ENCODE results near the gene SV2C.
"Not testable (repeated sequence)": the region's sequence is repeated elsewhere in the genome, so short reads cannot be mapped to it uniquely, and the experiment has no call there.

SV2C gene

DNA sequence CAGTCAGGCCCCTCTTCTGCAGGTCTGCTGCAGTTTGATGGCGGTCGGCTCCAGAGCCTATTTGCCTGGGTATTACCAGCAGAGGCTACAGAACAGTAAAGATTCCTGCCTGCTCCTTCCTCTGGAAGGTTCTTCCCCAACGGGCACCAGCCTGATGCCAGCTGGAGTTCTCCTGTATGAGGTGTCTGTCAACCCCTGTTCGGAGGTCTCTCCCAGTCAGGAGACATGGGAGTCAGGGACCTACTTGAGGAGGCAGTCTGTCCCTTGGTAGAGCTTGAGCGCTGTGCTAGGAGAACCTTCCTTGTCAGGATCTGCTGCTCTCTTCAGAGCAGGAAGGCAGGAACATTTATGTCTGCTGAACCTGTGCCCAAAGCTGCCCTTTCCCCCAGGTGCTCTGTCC, 181.5 kb downstream of the SV2C start:
- no peak for DNase-seq

DNA sequence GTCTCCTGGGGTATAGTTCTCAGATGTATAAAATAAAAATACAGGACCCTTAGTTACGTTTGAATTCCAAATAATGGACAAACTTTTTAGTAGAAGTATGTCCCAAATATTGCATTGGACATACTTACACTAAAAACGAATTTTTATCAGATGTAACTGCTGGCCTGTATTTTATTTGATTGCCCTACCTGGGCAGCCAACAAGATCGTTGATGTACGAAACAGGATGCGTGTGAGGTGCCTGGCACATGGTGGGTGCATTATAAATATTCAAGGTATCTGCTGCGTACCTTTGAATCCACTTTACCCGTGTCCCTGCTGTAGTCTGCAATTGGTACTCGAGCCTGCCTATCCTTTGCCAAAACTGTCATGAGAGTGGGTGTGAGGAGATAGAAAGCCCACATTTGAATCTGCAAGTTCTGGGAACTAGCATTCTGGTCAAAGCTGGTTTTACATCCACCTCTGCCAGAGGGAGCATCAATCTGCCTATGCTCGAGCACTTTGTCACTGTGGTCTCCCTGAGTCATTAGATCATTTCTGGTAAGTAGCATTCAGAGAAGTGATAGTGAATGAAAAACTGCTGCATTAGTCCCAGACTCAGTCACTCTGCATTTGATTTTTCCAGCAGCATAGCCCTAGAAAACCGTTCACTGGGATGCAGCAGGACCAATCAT, 186.2 kb downstream of the SV2C start:
- no peak for DNase-seq

DNA sequence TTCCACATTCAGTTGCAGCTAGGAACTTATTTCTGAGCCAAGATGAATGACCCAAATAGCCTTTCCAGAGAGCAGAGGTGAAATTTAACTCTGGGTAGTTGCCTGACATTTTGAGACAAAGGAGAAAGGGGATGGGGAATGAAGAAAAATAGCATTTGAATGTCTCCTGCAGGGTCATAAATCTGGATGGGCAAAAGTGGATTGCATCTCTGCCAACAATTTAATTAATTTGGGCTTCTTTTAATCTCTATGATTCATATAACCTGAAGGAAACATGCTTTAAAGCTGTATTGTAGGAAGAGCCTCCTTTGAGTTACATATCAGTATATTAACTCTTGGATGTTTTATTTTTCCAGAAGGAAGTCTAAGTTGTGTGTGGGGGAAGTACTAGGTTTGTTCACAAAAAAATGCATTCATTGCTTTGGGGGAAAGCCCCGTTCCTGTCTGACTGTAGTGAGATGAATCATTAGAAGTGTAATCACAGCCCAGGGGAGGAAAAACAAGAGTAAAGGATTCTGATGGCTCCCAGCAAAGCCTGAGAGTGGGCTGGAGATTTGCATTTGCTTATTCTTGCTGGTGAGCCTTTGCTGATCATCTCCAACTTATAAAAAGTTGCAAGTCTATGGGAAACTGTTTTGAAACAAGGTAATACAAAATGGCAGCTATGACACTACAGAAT, 186.9 kb downstream of the SV2C start:
- DNase-seq: no peak

DNA sequence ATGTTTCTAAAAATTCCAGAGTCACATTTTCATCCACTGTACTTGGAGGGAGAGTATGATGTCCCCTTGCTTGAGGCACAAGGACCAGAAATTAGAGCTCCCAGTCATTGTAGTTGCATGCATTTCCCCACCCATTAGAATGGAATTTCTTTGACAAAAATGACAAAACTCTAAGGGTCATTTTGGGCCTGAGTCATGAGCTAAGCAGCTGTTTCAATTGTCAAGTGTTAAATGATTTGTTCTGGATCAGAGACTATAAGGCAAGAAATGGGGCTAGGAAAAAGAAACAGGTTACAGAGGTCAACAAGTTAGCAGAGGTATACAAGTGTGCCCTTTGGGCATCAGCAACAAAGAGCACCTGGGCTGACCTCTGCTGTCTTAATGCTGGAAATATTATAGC, 188.7 kb downstream of the SV2C start:
- DNase-seq: no peak

DNA sequence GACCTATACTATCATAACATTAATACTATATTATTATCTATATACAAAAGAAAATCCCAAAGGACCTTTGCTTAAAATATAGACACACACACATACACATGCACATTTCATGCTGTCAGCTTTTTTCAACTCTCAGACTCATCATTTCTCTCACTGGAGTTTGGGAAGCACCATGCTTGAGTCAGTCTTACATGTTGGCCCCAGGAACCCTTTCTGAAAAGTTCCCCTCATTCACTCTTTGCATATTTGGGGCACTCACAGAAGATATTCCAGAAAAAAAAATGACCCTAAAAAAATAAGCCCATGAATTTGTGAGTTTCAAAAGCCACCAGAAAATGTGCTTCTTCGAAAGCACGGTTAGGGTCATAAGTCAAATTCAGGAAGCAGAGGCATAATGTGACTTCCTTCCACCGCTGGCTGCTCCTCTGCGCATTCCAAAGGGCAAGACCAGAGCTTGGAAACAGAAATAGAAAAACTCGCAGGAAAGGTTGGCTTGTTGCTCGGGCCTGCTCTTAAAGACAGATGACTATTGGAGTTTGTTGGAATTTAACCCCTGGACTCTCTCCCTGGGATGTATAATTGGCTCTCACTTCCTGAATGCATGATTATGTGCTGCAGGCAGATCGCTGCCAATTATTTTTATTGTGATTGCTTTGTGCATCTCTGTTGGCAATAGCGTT, 190.2 kb downstream of the SV2C start:
- no peak for DNase-seq

DNA sequence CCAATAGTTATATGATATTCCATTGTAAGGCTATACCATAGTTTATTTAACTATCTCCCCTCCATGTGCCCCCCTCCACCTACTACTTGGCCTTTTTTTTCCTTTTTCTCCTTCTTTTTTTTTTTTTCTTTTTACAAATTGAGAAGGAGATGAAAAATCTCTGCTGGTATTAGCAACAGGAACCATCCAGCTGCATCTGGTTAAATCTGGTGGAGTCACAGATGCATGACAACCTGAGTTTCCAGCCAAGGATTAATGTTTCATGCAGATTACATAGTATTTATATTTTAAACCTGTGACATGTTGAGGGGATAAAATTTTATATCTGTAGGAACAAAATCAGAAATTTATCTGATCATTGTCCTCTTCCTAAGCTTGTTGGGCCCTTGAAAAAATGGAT, 191.4 kb downstream of the SV2C start:
- DNase-seq: no peak

DNA sequence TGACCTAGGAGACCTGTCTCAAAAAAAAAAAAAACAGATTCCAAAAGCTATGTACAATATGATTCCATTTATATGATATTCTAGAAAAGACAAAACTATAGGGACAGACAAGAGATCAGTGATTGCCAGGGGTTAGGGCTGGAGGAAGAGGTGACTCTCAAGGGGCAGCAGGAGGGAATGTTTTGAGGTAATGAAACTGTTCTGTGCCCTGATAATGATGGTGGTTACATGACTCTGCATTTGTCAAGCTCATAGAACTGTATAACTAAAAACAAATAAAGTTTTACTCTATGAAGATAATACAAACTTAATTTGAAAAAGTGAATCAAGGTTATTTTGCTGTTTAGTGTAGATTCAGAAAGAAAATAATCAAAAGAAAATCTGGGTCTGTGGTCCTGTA, 194.6 kb downstream of the SV2C start:
- no peak for DNase-seq

DNA sequence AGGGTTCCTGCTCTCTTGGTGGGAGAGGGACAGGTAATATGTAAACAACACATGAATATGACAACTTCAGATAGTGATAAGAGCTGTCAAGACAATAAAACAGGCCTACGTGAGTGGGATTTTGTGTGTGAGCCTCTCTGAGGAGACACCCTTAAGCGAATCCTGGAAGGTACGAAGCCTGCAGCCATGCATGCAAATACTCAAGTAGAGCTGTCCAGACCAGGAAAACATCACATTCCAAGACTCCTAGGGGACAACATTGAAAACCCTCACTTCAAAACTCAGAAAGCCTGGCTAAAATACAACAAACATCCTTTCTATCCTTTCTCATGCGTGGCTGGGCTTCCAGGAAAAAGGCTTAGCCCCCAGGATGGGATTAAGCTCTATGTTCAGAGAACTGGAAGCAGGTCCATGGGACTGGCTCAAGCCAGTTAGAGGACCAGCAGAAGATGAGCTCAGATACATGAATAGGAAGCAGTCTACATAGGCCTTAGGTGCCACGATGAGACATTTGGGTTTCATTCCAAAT, 195.1 kb downstream of the SV2C start:
- DNase-seq: no peak

DNA sequence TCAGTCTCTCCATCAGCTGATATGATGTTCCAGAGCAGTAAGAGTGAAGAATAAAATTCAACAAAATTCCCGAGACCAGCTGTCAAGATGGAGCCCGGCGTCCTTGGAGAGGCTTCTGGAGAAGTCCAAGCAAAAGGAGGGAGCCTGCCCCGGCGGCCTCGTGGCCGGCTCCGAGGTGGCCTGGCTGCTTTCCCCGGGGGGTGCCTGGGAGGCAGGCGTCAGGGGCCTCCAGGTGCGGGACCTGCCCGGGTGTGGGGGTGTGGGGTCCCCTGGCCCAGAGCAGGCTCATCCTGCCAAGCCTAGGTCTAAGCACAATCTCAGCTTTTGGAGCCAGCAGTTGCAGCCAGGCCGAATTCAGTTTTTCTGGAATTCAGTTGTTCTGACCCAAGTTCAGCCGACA, 197.3 kb downstream of the SV2C start:
- no peak for DNase-seq

DNA sequence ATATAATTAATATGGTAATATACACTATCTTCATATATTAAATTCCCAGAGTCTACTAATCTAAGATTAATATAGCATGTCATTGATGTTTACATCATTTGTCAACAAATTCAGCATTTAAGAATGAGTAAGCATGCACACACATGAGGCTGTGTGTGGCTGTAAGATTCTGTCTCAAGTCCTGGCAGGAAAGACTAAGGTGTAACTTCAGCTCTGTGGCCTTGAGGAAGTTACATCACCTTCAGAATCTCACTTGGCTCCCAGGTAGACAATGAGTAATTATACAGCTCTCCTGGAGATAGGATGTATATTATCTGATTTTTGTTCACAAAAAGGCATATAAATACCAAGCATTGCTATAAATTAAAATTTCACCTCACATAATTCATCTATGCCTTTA, 200.5 kb downstream of the SV2C start:
- no peak for DNase-seq

DNA sequence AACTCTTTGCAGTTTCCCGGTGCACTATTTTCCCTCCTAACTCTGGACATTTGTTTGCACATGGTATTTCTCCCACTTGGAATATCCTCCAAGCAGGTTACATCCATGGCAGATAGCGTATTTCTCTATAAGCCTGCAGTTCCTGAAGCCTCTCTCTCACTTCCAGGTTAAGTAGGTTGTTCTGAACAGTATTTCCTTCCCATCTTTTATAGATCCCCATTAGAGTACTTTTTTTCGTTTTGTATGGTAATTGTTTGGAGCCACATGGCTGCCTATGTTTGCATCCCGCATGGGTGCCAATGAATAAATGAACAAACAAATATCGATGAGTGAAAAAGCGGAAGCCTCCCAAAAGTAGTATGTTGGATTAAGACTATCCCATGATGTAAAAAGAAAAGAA, 206.5 kb downstream of the SV2C start:
- DNase-seq: no peak

DNA sequence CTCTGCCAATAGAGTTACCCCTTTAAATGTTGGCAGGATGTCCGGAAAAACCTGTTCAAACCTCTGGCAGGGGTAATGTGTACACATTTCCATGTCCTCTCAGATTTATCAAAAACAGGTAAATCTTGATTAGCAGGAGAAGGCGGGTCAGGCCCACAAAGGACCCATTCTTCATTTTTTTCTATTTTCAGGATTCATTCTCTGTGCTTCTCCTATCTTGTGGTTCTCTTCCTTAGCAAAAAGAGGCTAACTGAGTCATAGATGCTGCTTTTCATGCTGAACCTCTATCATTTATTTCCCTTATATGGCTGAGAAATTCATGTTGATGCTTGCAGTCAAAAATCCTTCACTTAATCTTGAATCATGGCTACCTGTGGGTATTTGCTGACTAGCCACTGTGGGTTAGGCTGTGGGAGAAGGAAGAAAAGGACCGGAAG, 207.2 kb downstream of the SV2C start:
- DNase-seq: peak; percentile 65

DNA sequence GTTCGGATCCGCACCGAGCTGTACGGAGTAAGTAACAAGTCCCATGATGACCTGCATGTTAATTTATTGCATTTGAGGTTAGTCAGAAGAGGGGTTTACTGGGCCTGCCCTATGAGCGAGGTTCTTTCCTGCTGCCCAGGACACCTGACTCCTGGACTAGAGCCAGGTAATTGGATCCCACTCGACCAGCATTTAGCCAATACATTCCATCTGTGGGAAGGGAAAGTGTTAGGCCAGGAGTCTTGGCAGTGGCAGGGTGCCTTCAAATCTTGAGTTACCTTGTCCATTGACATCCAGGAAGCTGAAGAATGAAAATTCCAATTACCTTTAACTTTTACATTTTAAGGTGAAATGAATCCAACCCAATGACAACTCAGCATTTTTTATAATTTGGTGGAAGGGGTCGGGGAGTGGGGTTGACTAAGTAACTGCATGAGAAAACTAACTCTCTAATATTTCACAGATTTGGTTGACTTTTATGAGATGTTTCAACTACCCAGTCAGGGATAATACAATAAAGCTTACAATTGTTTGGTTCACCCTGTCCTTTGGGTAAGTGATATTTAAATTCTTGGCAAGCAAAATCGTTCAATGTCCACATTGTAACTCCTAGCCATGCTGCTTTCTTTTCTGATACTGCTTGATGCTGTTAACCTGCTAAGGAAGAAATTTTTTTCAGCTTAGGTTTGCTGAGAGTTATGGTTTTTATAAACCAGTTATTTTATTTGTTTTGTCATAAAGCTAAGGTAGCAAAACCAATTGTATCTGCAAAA, 208.3 kb downstream of the SV2C start:
- DNase-seq: peak; percentile 75

DNA sequence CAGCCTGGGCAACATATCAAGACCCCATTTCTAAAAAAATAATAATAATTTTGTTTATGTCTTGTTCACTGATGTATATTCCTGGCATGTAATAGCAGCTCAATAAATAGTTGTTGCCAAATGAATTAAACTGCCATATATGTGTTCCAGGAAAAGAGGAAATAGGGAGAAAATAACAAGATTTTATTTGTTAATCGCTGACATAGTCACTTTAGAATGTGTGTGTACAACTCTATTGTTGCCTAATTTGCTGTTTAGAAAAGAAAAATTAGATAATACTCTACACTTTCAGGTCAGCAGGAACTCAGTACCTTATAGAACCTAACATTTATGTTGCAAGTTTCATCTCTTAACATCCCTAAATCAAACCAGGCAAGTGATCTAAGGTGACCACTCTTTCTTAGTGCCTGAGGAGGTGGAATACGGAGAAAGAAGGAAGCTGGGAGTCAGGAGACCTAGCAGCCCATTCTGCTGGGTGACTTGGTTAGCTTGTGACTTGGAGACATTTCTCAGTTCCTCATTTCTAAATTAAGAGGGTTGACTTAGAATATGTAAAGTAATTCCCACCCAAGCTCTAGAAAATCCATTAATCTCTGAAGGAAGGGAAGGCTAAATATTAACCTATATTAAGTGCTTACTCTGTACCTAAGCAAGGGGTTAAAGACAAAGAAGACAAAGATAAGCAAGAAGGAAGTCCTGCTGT, 209.6 kb downstream of the SV2C start:
- DNase-seq: no peak

DNA sequence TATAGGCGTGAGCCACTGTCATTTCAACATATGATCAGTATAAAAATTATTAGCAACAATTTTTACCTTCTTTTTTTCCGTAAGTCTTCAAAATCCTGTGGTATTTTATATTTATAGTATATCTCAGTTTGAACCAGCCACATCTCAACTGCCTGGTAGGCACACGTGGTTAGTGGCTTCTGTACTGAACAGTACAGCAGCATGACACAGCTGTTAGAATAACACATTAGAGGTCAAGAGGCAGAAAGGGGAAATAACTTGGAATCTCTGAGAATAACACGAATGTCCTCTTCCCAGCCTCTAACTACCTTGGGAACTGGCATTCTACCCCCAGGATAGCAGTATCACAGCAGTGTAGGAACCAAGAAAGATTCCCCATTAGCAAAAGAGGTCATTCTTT, 211.4 kb downstream of the SV2C start:
- DNase-seq: no peak

DNA sequence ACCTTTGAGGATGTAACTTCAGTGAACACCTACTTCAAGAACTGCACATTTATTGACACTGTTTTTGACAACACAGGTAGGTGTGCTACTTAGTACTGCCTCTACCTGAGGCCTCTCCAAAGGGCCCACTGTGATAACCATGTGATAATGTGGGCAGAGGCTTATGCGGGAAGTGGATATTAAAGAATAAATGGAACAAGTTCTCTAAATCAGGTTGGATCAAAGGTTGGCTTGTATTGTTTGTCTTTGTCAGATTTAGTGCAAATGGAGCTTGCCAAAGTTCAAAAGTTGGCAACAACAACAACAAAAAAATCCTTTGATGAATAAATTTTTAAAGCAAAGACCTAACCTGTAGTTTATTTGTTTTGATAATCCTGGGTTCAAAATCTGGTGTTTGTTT, 215.7 kb downstream of the SV2C start:
- no peak for DNase-seq

DNA sequence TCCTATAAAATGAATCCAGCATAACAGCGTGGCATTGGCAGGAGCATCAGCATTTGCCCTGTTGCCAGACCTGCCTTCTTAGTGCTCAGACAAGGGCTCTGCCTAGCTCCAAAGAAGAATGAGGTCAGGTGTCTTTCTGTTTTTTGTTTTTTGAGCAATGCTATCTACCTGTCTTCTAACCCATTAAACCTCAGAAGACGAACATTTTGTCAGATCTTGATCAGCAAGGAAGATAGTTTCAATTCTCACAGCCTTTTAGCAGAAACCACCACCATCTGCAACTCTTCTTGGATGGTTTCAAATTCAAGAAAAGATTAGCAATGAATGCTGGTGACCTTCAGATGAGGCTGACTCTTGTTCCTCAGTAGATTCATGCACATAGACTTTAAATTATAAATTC, 216.4 kb downstream of the SV2C start:
- no peak for DNase-seq

DNA sequence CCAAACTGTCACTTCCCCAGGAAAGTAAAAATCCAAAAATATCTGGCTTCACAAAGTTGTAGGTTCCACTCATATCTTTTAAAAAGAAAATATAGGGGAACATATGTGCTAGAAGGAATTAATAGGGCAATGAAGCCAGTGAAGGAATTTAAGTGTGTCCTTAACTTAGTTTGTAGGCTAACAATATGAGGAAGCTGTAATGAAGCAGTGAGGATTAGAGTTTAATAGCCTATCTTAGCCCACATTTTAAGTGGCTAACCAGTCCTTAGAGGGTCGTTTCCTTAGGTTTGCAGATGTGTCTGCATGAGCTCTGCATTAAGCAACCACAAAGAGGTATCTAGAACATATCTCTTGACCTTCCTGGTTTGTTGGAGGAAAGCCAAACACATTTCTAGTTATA, 218.7 kb downstream of the SV2C start:
- not testable (repeated sequence) for DNase-seq

DNA sequence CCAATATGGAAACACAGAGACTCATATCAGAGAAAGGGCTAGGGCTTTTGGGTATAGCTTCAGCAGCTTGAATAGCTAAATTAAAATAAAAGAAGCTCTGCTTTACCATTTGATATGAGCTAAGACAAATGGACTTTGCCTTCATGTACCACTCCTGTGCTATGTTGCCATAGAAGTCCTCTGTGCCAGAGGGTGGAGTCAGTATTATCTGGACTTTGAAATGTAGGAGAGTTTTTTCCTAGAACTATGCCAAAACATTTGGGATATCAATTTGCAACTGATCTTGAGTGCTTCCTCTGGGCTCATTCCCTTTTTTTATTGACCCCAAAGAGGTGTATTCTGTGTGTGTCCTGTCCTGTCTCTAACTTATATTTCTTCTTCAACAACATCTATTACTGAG, 219.5 kb downstream of the SV2C start:
- DNase-seq: not testable (repeated sequence)

DNA sequence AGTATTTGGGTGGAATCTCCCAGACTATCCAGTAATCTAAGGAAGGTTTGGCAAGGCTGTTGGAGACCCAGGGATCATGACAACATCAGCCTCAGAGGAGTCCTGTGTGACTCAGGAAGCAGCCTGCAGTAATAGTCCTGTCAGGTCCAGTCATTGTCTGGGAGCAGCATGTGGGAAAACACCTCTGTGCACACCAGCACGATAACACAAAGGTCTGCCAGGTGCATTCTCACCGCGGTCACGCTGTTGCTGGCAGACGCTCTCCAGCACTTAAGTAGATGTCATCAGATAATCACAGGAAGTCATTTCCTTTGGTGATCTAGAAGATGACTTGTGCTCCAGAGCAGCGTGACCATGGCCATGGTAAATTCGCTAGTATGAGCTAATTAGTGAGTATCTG, 220.7 kb downstream of the SV2C start:
- DNase-seq: peak; percentile 98

DNA sequence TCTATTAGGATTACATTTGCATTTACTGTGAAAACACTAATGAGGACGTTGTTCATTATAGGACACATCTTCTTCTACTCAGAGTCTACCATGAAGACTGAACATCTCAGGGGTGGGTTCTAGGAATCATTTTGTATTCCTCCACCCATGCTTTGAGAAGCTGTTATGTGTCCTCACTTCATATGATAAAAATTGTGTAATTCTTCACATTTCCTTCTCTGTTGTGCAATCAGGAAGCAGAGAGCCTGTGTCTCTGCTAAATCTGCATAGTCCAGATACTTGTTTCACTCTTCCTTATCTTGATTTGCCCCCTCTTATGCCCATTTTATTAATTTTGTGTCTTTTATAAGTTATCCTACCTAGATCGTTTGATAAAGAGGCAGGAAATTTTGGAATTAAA, 222.1 kb downstream of the SV2C start:
- no peak for DNase-seq

DNA sequence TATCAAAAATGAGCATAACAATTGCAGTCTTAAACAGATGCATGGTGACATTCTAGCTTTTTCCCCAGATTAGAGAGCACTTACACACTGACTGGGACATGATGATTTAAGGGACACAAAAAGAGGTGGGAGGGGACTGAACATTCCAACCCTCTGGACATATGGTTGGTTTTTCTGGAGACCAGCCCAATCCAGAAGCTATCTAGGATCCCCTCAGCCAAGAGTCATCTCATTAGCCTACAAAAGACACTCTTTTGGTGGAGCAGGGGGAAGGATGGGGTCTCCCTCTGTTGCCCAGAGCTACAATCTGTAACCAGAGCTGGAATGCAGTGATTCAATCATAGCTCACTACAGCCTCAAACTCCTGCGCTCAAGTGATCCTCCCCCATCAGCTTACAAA, 222.6 kb downstream of the SV2C start:
- DNase-seq: no peak

DNA sequence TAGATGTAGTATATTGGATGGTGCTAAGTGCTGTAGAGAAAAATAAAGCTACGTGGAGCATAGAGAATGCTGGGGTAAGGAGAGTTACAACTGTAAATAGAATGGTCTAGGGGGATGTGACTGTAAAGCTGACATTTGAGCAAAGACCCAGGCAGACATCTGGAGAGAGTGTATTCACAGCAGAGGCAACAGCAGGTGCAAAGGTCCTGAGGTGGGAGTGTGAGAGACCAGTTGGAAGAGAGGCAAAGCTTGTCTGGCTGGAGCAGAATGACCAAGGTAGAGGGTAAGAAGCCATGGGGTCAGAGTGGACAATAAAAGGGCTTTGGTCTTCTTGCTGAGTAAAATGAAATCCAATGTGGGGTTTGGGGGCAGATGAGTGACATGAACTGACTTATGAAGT, 227.0 kb downstream of the SV2C start:
- no peak for DNase-seq

Data from DMS53 (cell line).